GM10248 (cell line): ENCODE data around the gene SDC1.

Experiments used
- CTCF ChIA-PET: fragments of 300-600 bp; sonication (Branson Sonifier 250); formaldehyde crosslinking; extraction: SDS; loops from one replicate; lab custom pipeline; 2021; ENCODE audit warnings: antibody characterized with exemption; lab: Yijun Ruan, JAX
- POLR2A ChIA-PET: fragments of 350-650 bp; sonication (Branson Sonifier 250); formaldehyde crosslinking; extraction: SDS; loops from one replicate; lab custom pipeline; 2020; ENCODE audit warnings: antibody characterized with exemption; lab: Yijun Ruan, JAX
- DNase-seq: peaks from one replicate; pipeline ENCODE4 v3.0.0; 2012; ENCODE audit errors: extremely low spot score
- TF ChIP-seq, protein P1 (sequence below): IDR thresholded peaks from 2 replicates; pipeline ENCODE4 v1.5.1; 2012; ENCODE audit warnings: mild to moderate bottlenecking, low read depth; ENCODE audit errors: extremely low read depth, missing control alignments, control extremely low read depth

Gene SDC1

DNA sequence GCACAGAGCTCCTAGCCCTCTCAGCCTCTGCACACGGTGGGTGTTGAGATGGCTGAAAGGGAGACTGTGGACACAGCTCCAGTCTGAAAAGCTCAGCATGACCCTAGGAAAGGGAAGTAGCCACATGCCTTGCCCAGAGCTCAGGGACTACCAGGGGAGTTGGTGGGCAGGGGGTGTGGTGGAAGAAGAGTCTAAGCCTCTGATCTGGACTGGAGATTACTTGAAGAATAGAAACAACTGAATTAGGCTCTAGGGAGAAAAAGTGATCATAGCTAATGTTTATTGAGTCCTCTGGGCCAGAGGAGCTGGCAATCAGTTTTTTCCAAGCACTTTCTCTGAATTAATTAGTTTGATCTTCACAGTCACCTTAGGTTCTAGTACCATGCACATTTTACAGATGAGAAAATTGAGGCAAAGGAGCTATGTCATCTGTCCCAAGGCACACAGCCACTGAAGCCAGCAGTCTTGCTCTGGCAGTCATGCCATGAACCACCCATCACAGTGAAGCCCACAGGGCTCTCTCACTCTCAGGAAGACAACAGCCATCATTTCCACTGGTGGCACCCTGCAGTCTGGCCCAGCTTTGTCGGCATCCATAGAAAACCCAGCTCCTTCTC, 10.3 kb downstream of the SDC1 start:
- POLR2A ChIA-PET: interaction anchor here (0.9 kb wide), 1 partner anchor 10 kb away, joined by 3 read pairs; no protein-coding TSS in a partner anchor

GRCh38 chr2:20213651-20214565, 11.0 kb downstream of the SDC1 start:
- CTCF ChIA-PET: interaction anchor here (0.7 to 5.4 kb wide), 8 partner anchors 9 to 79 kb away, joined by 3 to 33 read pairs (median 4); partner anchors contain the start of gene SDC1
- POLR2A ChIA-PET: interaction anchor here (0.9 kb wide), 1 partner anchor 9 kb away, joined by 3 read pairs; no protein-coding TSS in a partner anchor
- TF ChIP-seq, protein P1, sequence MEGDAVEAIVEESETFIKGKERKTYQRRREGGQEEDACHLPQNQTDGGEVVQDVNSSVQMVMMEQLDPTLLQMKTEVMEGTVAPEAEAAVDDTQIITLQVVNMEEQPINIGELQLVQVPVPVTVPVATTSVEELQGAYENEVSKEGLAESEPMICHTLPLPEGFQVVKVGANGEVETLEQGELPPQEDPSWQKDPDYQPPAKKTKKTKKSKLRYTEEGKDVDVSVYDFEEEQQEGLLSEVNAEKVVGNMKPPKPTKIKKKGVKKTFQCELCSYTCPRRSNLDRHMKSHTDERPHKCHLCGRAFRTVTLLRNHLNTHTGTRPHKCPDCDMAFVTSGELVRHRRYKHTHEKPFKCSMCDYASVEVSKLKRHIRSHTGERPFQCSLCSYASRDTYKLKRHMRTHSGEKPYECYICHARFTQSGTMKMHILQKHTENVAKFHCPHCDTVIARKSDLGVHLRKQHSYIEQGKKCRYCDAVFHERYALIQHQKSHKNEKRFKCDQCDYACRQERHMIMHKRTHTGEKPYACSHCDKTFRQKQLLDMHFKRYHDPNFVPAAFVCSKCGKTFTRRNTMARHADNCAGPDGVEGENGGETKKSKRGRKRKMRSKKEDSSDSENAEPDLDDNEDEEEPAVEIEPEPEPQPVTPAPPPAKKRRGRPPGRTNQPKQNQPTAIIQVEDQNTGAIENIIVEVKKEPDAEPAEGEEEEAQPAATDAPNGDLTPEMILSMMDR: no peak
- no peak for DNase-seq

More for the DNA sequence above, 10.3 kb downstream of the SDC1 start:
- CTCF ChIA-PET: interaction anchor here (0.7 to 5.4 kb wide), 7 partner anchors 11 to 80 kb away, joined by 3 to 33 read pairs (median 3); partner anchors contain the start of gene SDC1
- TF ChIP-seq, protein P1: no peak
- no peak for DNase-seq

GRCh38 chr2:20212871-20213503, 11.9 kb downstream of the SDC1 start:
- CTCF ChIA-PET: interaction anchor here (1.0 to 5.4 kb wide), 4 partner anchors 10 to 78 kb away, joined by 3 to 33 read pairs (median 8); partner anchors contain the start of gene SDC1
- POLR2A ChIA-PET: no interaction called here

DNA sequence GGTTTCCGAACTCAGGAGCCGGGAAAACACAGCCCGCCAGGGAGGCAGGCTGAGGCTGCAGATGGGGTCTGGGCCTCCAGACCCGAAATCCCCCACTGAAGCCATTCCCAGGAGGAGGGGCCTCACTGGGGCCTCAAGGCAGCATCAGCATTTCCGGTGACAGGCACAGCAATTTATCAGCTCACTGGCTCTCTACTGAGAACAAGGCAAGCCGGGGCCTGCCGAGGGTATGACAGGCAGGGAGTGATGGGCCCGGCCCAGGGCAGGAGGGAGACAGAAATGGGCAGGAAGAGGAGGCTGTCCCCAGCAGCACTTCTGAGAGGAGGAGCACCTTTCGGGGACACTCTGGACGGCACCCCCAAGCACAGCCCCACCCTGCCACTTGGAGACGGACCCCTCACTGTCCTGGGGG, 12.5 kb downstream of the SDC1 start:
- POLR2A ChIA-PET: no interaction called here
- CTCF ChIA-PET: interaction anchor here (1.9 to 5.4 kb wide), 3 partner anchors 10 to 77 kb away, joined by 4 to 33 read pairs (median 13); partner anchors contain the start of gene SDC1
- TF ChIP-seq, protein P1: no peak
- DNase-seq: no peak

More at GRCh38 chr2:20212871-20213503, 11.9 kb downstream of the SDC1 start:
- DNase-seq: no peak
- TF ChIP-seq, protein P1: no peak

GRCh38 chr2:20211860-20212458, 13.0 kb downstream of the SDC1 start:
- DNase-seq: no peak
- ChIA-PET POLR2A (no interaction called here), CTCF (interaction anchor here (1.3 to 5.4 kb wide), 5 partner anchors 10 to 84 kb away, joined by 3 to 33 read pairs (median 13); partner anchors contain the start of gene SDC1)
- TF ChIP-seq, protein P1: no peak

GRCh38 chr2:20211420-20211819, 13.5 kb downstream of the SDC1 start:
- ChIA-PET POLR2A (no interaction called here), CTCF (interaction anchor here (1.0 to 5.4 kb wide), 8 partner anchors 9 to 347 kb away, joined by 3 to 33 read pairs (median 6); partner anchors contain the start of gene SDC1)
- DNase-seq: no peak
- TF ChIP-seq, protein P1: no peak
